GM23338 (cell line): ENCODE results near the gene IL21R. TPM values are rescaled to one million over a fixed set of nuclear protein-coding genes. Genes with fewer than 3 reads are reported as not detected.

Source experiments
- EZH2 ChIP-seq: fragments of 200-600 bp; sonication (generic); IDR thresholded peaks from one replicate; pipeline ENCODE4 v1.8.0; 2017; ENCODE audit warnings: antibody characterized with exemption, mild to moderate bottlenecking, low read depth; ENCODE audit not compliant: unreplicated experiment
- JUNB ChIP-seq: IDR thresholded peaks from one replicate; pipeline ENCODE4 v1.6.1; 2016; ENCODE audit warnings: antibody characterized with exemption; ENCODE audit not compliant: unreplicated experiment
- NANOG ChIP-seq: IDR thresholded peaks from 2 replicates; pipeline ENCODE4 v1.6.1; 2016; ENCODE audit warnings: antibody characterized with exemption, borderline replicate concordance
- POLR2AphosphoS5 ChIP-seq: IDR thresholded peaks from 2 replicates; pipeline ENCODE4 v1.6.1; 2016; ENCODE audit warnings: antibody characterized with exemption, low read depth
- STAT1 ChIP-seq: IDR thresholded peaks from one replicate; pipeline ENCODE4 v1.6.1; 2016; ENCODE audit warnings: antibody characterized with exemption; ENCODE audit not compliant: unreplicated experiment
- ZNF462 ChIP-seq: fragments of 250-450 bp; sonication (Bioruptor Pico); IDR thresholded peaks from 2 replicates; pipeline ENCODE4 v1.5.0; 2020; ENCODE audit warnings: mild to moderate bottlenecking, moderate library complexity
- polyA plus RNA-seq: library from polyadenylated mRNA; unstranded; fragments of >200 nt; fragmentation: Nextera tagmentation; extraction: Ambion mirVana; gene quantifications from 2 replicates; pipeline ENCODE4 v1.2.1, GENCODE V29; 2016
- total RNA-seq: library from RNA; depleted of rRNA; stranded (reverse); fragments of >200 nt; shearing (Covaris generic); gene quantifications from 2 replicates; pipeline ENCODE4 v1.2.3, GENCODE V29; 2014
- TF ChIP-seq, protein P1 (sequence below): IDR thresholded peaks from one replicate; pipeline ENCODE4 v1.6.1; 2018; ENCODE audit warnings: antibody characterized with exemption; ENCODE audit not compliant: unreplicated experiment

Gene IL21R
- total and polyA plus RNA-seq, 2 experiments from 2014 or later, result 0.42 to 2.6 TPM

GRCh38 chr16:27379919-27380318 lies 22.1 kb upstream of the IL21R start (continued):
- TF ChIP-seq ZNF462 (CRISPR knock-in tag) (no peak), POLR2AphosphoS5 (no peak), EZH2 (no peak), STAT1 (no peak), JUNB (no peak), NANOG (no peak)
- TF ChIP-seq, protein P1, sequence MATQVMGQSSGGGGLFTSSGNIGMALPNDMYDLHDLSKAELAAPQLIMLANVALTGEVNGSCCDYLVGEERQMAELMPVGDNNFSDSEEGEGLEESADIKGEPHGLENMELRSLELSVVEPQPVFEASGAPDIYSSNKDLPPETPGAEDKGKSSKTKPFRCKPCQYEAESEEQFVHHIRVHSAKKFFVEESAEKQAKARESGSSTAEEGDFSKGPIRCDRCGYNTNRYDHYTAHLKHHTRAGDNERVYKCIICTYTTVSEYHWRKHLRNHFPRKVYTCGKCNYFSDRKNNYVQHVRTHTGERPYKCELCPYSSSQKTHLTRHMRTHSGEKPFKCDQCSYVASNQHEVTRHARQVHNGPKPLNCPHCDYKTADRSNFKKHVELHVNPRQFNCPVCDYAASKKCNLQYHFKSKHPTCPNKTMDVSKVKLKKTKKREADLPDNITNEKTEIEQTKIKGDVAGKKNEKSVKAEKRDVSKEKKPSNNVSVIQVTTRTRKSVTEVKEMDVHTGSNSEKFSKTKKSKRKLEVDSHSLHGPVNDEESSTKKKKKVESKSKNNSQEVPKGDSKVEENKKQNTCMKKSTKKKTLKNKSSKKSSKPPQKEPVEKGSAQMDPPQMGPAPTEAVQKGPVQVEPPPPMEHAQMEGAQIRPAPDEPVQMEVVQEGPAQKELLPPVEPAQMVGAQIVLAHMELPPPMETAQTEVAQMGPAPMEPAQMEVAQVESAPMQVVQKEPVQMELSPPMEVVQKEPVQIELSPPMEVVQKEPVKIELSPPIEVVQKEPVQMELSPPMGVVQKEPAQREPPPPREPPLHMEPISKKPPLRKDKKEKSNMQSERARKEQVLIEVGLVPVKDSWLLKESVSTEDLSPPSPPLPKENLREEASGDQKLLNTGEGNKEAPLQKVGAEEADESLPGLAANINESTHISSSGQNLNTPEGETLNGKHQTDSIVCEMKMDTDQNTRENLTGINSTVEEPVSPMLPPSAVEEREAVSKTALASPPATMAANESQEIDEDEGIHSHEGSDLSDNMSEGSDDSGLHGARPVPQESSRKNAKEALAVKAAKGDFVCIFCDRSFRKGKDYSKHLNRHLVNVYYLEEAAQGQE, result no peak
